GM21423 (cell line): ENCODE results near the gene KCNH2.

Experiments used
- ATAC-seq: cut with Tn5 transposase; IDR thresholded peaks from one replicate; pipeline ENCODE4 v1.9.1; 2021; ENCODE audit warnings: mild to moderate bottlenecking, moderate library complexity; ENCODE audit not compliant: unreplicated experiment

KCNH2 gene

DNA sequence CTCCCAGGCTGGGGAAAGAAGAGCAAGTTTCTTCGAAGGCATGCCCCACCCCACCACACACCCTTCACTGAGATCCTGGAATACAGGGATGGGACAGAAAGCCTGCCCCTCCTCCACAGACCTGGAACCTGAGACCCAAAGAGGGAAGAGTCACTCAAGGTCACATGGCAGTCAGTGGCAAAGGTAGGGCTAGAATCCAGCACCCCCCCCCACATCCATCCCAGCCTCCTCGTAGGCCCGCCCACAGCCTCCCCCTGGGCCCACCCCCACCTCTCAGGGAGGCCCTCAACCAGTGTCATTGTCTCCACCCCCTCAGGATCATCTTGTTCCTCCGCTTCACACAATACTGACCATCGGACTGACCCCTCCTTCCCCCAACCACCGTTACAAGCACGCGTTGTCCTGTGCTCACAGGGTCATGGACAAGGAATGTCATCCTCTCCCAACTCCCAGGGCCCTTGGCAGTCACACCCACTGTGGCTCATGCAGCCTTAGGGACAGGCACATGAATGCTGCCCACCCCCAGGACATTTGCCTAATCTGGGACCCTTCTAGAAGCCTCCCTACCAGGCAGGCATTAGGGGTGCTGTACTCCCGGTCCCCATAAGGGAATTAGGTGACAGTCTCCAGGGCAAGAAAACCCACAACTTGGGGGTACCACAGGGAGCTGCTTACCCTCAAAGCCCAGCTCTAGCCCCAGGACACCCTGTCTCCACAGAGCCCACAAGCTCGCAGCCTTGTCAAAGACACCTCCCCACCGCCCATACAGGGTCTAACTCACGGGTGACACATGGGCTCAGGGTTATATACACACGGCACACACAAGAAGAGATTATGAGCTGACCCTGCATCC is 1.4 kb downstream of the KCNH2 start:
- ATAC-seq = no peak

GRCh38 chr7:150975536-150976319 is 2.4 kb downstream of the KCNH2 start:
- no peak for ATAC-seq

GRCh38 chr7:150974468-150975391 is 3.4 kb downstream of the KCNH2 start:
- ATAC-seq = peak; percentile 69

DNA sequence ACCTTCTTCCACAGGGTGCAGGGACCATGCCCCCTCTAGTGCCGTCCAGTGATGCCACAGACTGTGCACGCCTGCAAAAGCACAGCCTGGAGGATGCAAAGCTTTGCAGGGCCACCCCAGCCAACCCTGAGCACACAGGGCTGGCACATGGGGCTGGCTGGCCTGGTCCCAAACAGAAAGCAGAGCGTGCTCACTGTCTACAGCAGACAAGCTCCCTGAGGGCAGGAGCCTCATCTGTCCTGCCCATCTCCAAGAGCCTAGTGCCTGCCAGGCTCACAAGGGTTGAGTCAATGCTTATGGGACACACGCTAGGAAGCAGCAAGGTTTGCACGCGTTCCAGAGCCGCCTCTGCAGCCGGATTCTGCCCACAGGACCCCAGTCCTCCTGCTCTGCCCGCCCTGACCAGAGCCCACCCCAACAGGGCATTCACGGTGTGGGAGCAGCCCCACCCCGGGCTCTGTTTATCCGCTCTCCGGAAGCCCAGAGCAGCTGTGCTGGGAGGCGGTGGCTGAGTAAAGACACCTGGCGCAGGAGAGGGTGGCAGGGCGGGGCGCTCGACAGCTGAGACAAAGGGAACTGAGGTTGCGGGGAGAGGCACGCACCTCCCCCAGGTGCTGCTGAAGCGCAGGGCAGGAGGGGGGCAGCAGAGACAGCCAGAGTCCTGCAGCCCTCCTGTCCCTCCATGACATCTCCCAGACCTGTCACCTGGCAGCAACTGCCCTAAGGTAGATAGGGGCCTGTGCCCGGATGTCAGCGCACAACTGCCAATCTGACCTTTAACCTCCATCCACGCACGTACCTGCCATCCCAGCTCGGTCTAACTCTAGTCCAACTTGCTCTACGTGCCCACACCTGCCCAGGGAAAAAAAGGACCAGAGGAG is 4.3 kb downstream of the KCNH2 start:
- no peak for ATAC-seq

- ATAC-seq = no peak
Observed at GRCh38 chr7:150972741-150973140, 5.4 kb downstream of the KCNH2 start.

DNA sequence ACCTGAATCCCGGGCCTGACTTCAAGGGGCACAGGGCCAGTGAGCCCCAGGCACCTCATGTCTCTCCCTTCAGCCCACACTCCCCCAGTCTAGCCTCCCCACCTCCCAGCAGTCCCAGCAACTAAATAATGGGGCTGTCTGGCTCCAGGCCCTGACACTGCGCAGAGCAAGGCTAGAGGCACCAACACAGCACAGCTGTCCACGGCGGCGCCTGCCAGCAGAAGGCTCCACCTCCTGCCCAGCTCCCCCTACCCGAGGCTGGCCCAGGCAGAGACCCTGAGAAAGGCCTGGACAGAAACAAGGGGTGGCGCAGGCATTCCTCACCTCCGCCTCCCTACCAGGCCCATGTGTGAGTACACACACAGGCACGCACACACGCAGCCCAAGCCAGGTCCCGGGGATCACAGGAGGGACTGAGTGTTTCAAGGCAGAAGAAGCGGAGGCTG is 6.1 kb downstream of the KCNH2 start:
- no peak for ATAC-seq

DNA sequence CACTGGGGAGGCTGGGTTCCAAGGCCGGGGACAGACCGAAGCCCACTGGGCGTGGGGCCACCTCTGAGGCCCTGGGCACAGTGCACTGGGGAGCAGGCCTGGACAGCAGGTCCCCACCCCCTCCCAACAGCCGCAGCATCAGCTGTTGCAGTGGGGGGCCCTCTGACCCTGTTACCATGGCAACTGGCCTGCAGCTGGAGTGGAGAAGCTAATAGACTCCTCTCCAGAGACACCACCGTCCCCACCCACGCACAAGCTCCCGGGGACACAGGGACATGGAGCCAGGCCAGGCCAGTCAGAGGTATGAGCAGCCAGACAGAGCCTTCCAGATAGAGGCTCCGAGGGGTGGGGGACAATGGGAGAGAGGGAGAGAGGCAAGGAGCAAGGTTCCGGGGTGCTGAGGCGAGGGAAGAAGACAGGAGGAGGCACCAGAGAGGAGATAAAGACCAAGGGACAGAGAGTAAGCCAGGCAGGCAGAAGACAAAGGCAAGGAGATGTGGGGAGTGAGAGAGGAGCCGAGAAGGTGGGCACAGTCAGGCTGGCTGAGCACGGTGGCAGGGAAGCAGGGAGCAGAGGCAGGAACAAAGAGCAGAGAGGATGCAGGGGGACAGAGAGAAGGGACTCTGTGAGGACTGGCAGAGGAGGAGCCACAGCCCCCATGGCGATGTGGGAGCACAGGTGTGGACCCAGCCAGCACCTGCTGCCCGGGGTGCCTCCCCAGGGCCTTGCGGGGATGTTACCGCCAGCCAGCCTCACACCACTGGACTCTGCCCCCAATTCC is 6.7 kb downstream of the KCNH2 start:
- no peak for ATAC-seq

DNA sequence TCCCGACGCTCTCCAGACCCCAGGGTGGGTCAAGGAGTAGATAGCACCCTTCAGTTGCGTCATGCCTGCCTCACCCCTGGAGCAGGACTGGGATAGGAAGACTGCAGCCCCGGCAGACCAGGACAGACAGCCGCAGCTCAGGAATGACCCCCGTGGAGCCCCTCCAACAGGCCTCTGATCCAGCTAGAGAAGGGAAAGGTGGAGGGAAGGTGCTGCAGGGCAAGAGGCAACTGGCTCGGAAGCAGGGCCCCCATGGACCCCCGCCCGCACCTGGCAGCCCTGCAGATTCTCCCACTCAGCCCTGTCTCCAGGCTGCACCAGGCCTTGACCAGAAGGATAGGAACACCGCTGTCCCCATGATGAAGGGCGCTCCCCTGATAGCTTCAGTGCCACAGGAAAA is 7.7 kb downstream of the KCNH2 start:
- ATAC-seq = no peak

DNA sequence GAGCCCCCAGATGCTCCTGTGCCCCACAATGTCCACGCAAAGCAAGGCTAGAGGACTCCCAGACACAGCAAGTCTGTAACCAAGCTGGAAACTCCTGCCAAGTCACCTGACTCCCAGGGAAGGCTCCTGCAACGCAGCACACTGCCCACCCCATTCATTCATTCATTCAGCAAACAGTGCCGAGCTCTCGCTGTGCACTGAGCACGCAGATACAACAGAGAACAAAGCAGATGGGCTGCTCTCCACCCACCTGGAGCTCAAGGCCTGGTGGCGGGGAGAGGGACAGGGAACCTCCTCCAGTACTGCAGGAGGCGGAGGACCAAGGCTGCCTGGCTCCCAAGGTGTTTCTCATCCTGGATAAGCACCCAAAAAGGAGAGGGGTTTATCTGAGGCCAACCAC is 8.6 kb downstream of the KCNH2 start:
- no peak for ATAC-seq

DNA sequence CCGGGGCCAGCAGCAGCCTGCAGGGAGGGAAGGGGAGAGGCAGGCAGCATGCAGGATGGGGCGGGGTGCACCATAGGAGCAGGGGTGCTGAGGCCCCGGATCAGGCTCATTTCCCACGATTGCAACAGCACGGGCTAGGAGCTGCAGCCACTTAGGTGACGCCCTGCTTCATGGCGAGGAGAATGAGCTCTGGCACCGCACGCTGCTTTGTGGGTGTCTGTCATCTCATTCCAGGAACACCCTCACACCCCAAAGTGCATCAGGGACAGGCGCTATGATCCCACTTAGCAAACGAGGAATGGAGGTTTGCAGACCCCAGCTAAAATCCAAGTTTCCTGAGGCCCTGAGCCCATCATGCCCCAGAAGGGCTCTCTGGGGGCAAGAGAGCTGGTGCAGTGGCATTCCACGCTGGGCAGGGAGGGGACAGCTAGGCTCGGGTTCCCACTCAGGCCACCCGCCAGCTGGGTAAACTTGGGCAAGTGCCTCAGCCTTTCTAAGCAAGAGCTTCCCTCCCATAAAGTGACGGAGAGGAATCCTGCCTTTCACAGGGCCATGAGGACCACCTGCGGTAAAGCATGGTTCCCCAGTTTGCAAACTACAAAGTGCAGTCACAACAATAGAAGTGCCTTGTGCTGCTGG is 9.3 kb downstream of the KCNH2 start:
- ATAC-seq = no peak

DNA sequence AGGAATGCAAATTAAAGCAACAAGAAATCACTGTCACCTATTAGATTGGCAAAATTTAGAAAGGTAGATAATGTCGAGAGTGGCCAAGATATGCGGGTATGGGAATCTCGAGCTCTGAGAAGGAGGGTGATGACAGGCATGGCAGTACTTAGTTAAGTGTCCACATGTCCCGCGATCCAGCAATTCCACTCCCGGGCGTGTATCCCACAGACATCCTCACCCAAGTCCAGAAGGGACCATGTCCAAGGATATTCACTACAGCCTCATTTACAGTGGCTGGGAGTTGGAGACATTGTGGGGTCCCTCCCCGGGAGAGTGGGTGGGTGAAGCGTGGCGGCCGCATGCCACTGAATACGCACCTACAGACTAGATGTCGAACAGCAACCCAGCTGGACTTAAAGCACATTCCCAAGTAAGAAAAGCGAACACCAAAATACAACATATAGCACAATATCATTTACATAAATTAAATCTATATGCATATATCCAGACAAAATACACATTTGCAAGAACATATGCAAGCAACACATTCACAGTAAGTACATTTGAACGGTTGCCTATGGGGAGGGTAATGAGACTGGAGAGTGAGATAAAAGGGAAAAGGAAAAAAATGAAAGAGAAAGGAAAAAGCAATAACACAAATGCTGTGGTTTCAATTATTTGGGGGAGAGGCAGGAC is 9.9 kb downstream of the KCNH2 start:
- ATAC-seq = no peak

- ATAC-seq = no peak
Observed at GRCh38 chr7:150967349-150967748, 10.8 kb downstream of the KCNH2 start.

- ATAC-seq = no peak
Observed at GRCh38 chr7:150966002-150966401, 12.1 kb downstream of the KCNH2 start.

DNA sequence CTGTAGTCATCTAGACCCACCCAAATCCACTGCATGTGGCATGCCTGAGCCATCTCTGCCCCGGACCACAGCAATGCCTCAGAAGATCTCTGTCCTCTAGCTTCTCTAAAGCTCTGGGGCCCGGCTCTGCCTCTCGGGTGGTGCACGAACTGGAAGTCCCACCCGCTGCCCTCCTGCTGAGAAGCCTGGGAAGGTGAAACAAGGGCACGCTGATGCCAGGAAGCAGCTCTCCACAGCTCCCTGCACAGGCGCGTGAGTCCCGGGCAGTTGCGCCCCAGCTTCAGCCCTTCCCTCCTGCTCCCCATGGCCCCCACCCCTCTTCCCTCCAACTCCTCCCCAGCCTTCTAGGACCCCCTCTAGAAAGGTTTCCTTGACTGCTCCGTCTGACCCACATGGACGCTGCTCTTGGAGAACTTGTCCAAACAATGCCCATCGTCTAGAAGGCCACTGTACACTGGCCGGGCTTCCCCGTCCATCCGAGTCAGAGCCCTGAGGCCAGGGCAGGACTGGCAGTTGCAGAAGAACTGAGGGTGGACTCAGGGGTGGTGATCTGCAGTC is 12.8 kb downstream of the KCNH2 start:
- ATAC-seq = no peak

GRCh38 chr7:150964593-150965111 is 13.5 kb downstream of the KCNH2 start:
- ATAC-seq = no peak

GRCh38 chr7:150963707-150964559 is 14.2 kb downstream of the KCNH2 start:
- no peak for ATAC-seq
